A549 (cell line): ENCODE data around the gene SF3A2. TPM values are rescaled to one million over a fixed set of nuclear protein-coding genes. Genes with fewer than 3 reads are reported as not detected.

Source experiments
- ATAC-seq, 2 experiments: fragments of 200-7000 bp in 1 of 2; fragments of >200 bp in 1 of 2; cut with Nextera tagmentation in 1 of 2; cut with Tn5 transposase in 1 of 2; 3 replicates each; pipeline versions ENCODE4 v1.8.0 to v1.9.1; 2018 to 2020; ENCODE audit warnings: mild to moderate bottlenecking in 1 of 2, moderate library complexity in 1 of 2
- CTCF ChIA-PET: fragments of 300-600 bp; sonication (Branson Sonifier 250); formaldehyde crosslinking; extraction: SDS; loops from one replicate; lab custom pipeline; 2021; ENCODE audit warnings: antibody characterized with exemption, inconsistent platforms; lab: Yijun Ruan, JAX
- POLR2A ChIA-PET: fragments of 350-600 bp; formaldehyde crosslinking; extraction: SDS; loops from one replicate; lab custom pipeline; 2021; ENCODE audit warnings: antibody characterized with exemption, inconsistent platforms; lab: Yijun Ruan, JAX
- DNase-seq, 2 experiments: peaks; one replicate each; pipeline versions ENCODE4 v3.0.0 to v3.0.0-alpha.2; 2011 to 2016; ENCODE audit warnings: low read depth in 1 of 2, low spot score in 1 of 2
- FAIRE-seq: peaks from 2 replicates; lab custom pipeline; 2011; peaks lifted over from hg19 to GRCh38; lab: Jason Lieb, UNC
- H3K27ac ChIP-seq, 2 experiments: fragments of >200 bp; sonication (Bioruptor Twin); formaldehyde crosslinking; 3 replicates each; pipeline ENCODE4 v1.5.1; 2016 to 2017
- H3K4me1 ChIP-seq: fragments of >200 bp; sonication (Bioruptor Twin); formaldehyde crosslinking; 3 replicates; pipeline ENCODE4 v1.6.1; 2016
- H3K4me2 ChIP-seq: fragments of >200 bp; sonication (Bioruptor Twin); formaldehyde crosslinking; 3 replicates; pipeline ENCODE4 v1.6.1; 2016
- H3K4me3 ChIP-seq: fragments of >200 bp; sonication (Bioruptor Twin); formaldehyde crosslinking; 3 replicates; pipeline ENCODE4 v1.5.1; 2016
- H3K9me3 ChIP-seq: fragments of >200 bp; sonication (Bioruptor Twin); formaldehyde crosslinking; 3 replicates; pipeline ENCODE4 v1.6.1; 2016
- BHLHE40 ChIP-seq: IDR thresholded peaks from 2 replicates; pipeline ENCODE4 v1.6.1; 2012; ENCODE audit warnings: low read depth, low read length, inconsistent platforms
- CEBPB ChIP-seq, 2 experiments: fragments of >200 bp in 1 of 2; sonication (Bioruptor Twin) in 1 of 2; formaldehyde crosslinking in 1 of 2; IDR thresholded peaks; 2 replicates each; pipeline ENCODE4 v1.6.1; 2012 to 2016
- CHD2 ChIP-seq: fragments of 150-350 bp; IDR thresholded peaks from 2 replicates; pipeline ENCODE4 v1.6.1; 2014; ENCODE audit warnings: low read length; ENCODE audit not compliant: partially characterized antibody
- CHD4 ChIP-seq: fragments of 200-600 bp; sonication (generic); IDR thresholded peaks from 2 replicates; pipeline ENCODE4 v1.6.1; 2016; ENCODE audit warnings: antibody characterized with exemption, mild to moderate bottlenecking, borderline replicate concordance
- EHMT2 ChIP-seq: fragments of 200-600 bp; sonication (generic); IDR thresholded peaks from 2 replicates; pipeline ENCODE4 v1.6.1; 2016; ENCODE audit warnings: antibody characterized with exemption, low read depth, mild to moderate bottlenecking, moderate library complexity
- FOSB ChIP-seq: fragments of 250-450 bp; sonication (Bioruptor Pico); IDR thresholded peaks from 2 replicates; pipeline ENCODE4 v1.5.0; 2020; ENCODE audit warnings: mild to moderate bottlenecking, moderate library complexity
- FOSL2 ChIP-seq, 2 experiments: fragments of 450-650 bp in 1 of 2; fragments of >200 bp in 1 of 2; sonication (Bioruptor Twin) in 1 of 2; formaldehyde crosslinking; IDR thresholded peaks; 2 replicates each; pipeline versions ENCODE4 v1.5.0 to v1.6.1; 2016 to 2020; ENCODE audit warnings: mild to moderate bottlenecking in 1 of 2, moderate library complexity in 1 of 2
- GATA3 ChIP-seq: IDR thresholded peaks from 2 replicates; pipeline ENCODE4 v1.6.1; 2012; ENCODE audit warnings: borderline replicate concordance
- HES2 ChIP-seq: fragments of >200 bp; sonication (Bioruptor Twin); formaldehyde crosslinking; IDR thresholded peaks from 2 replicates; pipeline ENCODE4 v1.6.1; 2016
- HEYL ChIP-seq: fragments of 250-450 bp; sonication (Bioruptor Pico); IDR thresholded peaks from 2 replicates; pipeline ENCODE4 v1.8.0; 2021; ENCODE audit warnings: mild to moderate bottlenecking, moderate library complexity
- HOXA7 ChIP-seq: fragments of 250-450 bp; sonication (Bioruptor Pico); IDR thresholded peaks from 2 replicates; pipeline ENCODE4 v1.5.0; 2020; ENCODE audit warnings: mild to moderate bottlenecking, moderate library complexity
- JUN ChIP-seq, 2 experiments: fragments of >200 bp; sonication (Bioruptor Twin); formaldehyde crosslinking; IDR thresholded peaks; 2 replicates in 1 of 2; 3 replicates in 1 of 2; pipeline ENCODE4 v1.6.1; 2016 to 2017
- KDM1A ChIP-seq: fragments of 200-600 bp; sonication (generic); IDR thresholded peaks from 2 replicates; pipeline ENCODE4 v1.6.1; 2016; ENCODE audit warnings: low read depth, mild to moderate bottlenecking
- MAFK ChIP-seq: fragments of 450-650 bp; IDR thresholded peaks from 2 replicates; pipeline ENCODE4 v1.6.1; 2014; ENCODE audit not compliant: partially characterized antibody
- MAX ChIP-seq: IDR thresholded peaks from 2 replicates; pipeline ENCODE4 v1.6.1; 2012
- MYC ChIP-seq: IDR thresholded peaks from 2 replicates; pipeline ENCODE4 v1.6.1; 2012; ENCODE audit warnings: mild to moderate bottlenecking, inconsistent platforms, low read length, improper control_type of control experiment, borderline replicate concordance
- PHF8 ChIP-seq: fragments of 200-600 bp; sonication (generic); IDR thresholded peaks from 2 replicates; pipeline ENCODE4 v1.6.1; 2016; ENCODE audit warnings: low read depth, mild to moderate bottlenecking, antibody characterized with exemption, moderate library complexity, borderline replicate concordance
- RAD21 ChIP-seq, 2 experiments: fragments of >200 bp in 1 of 2; sonication (Bioruptor Twin) in 1 of 2; formaldehyde crosslinking in 1 of 2; IDR thresholded peaks in 1 of 2; conservative IDR thresholded peaks in 1 of 2; 2 replicates in 1 of 2; 3 replicates in 1 of 2; pipeline ENCODE4 v1.6.1; 2012 to 2018; ENCODE audit warnings: inconsistent platforms in 1 of 2
- RCOR1 ChIP-seq: fragments of 150-350 bp; IDR thresholded peaks from 2 replicates; pipeline ENCODE4 v1.6.1; 2014; ENCODE audit warnings: antibody characterized with exemption, low read length, low read depth
- REST ChIP-seq: fragments of 200-600 bp; sonication (generic); IDR thresholded peaks from 2 replicates; pipeline ENCODE4 v1.6.1; 2016; ENCODE audit warnings: antibody characterized with exemption, mild to moderate bottlenecking, moderate library complexity
- RFX5 ChIP-seq: fragments of 450-650 bp; IDR thresholded peaks from 2 replicates; pipeline ENCODE4 v1.7.1; 2014; ENCODE audit warnings: antibody characterized with exemption, mild to moderate bottlenecking, moderate library complexity
- RNF2 ChIP-seq: fragments of 200-600 bp; sonication (generic); IDR thresholded peaks from 2 replicates; pipeline ENCODE4 v1.6.1; 2016; ENCODE audit warnings: low read depth, mild to moderate bottlenecking, antibody characterized with exemption, moderate library complexity, borderline replicate concordance
- SREBF2 ChIP-seq: fragments of 450-650 bp; IDR thresholded peaks from 2 replicates; pipeline ENCODE4 v1.6.1; 2014; ENCODE audit warnings: mild to moderate bottlenecking, moderate library complexity
- ZC3H11A ChIP-seq: fragments of 450-650 bp; IDR thresholded peaks from 2 replicates; pipeline ENCODE4 v1.6.1; 2014; ENCODE audit warnings: antibody characterized with exemption, mild to moderate bottlenecking
- ZFP36 ChIP-seq: fragments of 450-650 bp; IDR thresholded peaks from 2 replicates; pipeline ENCODE4 v1.6.1; 2014; ENCODE audit warnings: borderline replicate concordance; ENCODE audit not compliant: partially characterized antibody
- ZNF302 ChIP-seq: fragments of 250-450 bp; sonication (Bioruptor Pico); IDR thresholded peaks from 2 replicates; pipeline ENCODE4 v1.9.0; 2021; ENCODE audit warnings: inconsistent platforms, mild to moderate bottlenecking, moderate library complexity
- ZSCAN20 ChIP-seq: fragments of 250-450 bp; sonication (Bioruptor Pico); IDR thresholded peaks from 2 replicates; pipeline ENCODE4 v1.8.0; 2022; ENCODE audit warnings: mild to moderate bottlenecking, moderate library complexity
- WGBS: methylation state at CpG from one replicate; pipeline ENCODE4 v1.1.6; 2017; ENCODE audit errors: missing lambda C conversion rate; 5-methylcytosine and 5-hydroxymethylcytosine counted together
- polyA plus RNA-seq, 4 experiments: library from polyadenylated mRNA; depleted of rRNA in 3 of 4; stranded (reverse); fragments of >200 nt; fragmentation: RNase III in 1 of 4; extraction: RNeasy Plus Mini Kit Qiagen cat#74134 plus additional on column Dnase treatment in 1 of 4; gene quantifications; 2 replicates in 3 of 4; 3 replicates in 1 of 4; pipeline ENCODE4 v1.2.3, GENCODE V29; 2011 to 2017

SF3A2 gene
- polyA plus RNA-seq, 2 of the 4 experiments (the other 2 are of a cell fraction), result 11.9 to 68.2 TPM

- H3K4me3 ChIP-seq, result peak overlapping the region; percentile 98
- 21% methylated on average over 29 of the region's 43 CpGs for WGBS
- CTCF ChIA-PET, result interaction anchor here (0.5 to 2.0 kb wide), 4 partner anchors 22 to 82 kb away, joined by 3 to 5 read pairs (median 3); no protein-coding TSS in a partner anchor
- FAIRE-seq (no peak), DNase-seq (no peak)
- H3K27ac ChIP-seq, result peak overlapping the region; percentile 97 to 99
- no peaks in the 10 kb centered on the region for H3K9me3 ChIP-seq
- POLR2A ChIA-PET, result interaction anchor here (1.7 kb wide), 1 partner anchor 9 kb away, joined by 5 read pairs; no protein-coding TSS in a partner anchor
- TF ChIP-seq FOSB (CRISPR knock-in tag), result no peak
- 0 out of 2 replicates have a peak, but pooled peaks have one; percentile 9 for TF ChIP-seq KDM1A
- TF ChIP-seq PHF8, result 0 out of 2 replicates have a peak, but pooled peaks have one; percentile 63
- TF ChIP-seq FOSL2 (IDR thresholded peaks at IDR 0.05), result no peak
- TF ChIP-seq FOSL2 (CRISPR knock-in tag; IDR thresholded peaks at IDR 0.05), result no peak
- TF ChIP-seq CHD4, result no peak
- no peak for TF ChIP-seq ZSCAN20
- TF ChIP-seq ZFP36, result no peak
- TF ChIP-seq BHLHE40, result no peak
- no peak for TF ChIP-seq RFX5
- no peak for TF ChIP-seq GATA3
- no peak for TF ChIP-seq HOXA7 (CRISPR knock-in tag)
- no peak for TF ChIP-seq RCOR1
- TF ChIP-seq HES2, result no peak
- TF ChIP-seq MAX, result no peak
- TF ChIP-seq EHMT2, result no peak
- TF ChIP-seq CHD2, result no peak
- no peak for TF ChIP-seq RAD21 (conservative IDR thresholded peaks at IDR 0.05 in 1 of 2, IDR thresholded peaks at IDR 0.05 in 1 of 2)
- TF ChIP-seq CEBPB (IDR thresholded peaks at IDR 0.05), result no peak
- TF ChIP-seq JUN (IDR thresholded peaks at IDR 0.05), result 0 out of 5 replicates have a peak, but pooled peaks of 1 of the 2 experiments have one; percentile 1
- TF ChIP-seq SREBF2, result no peak
- no peak for TF ChIP-seq ZNF302 (CRISPR knock-in tag)
- no peak for TF ChIP-seq RNF2
- no peak for TF ChIP-seq REST
- TF ChIP-seq ZC3H11A, result no peak
- no peak for TF ChIP-seq MYC
- TF ChIP-seq HEYL, result no peak
- no peak for TF ChIP-seq MAFK
- TF ChIP-seq, all 56 proteins: peak for 3
- ATAC-seq, result peak in 1 of 2 experiments; percentile 60; a peak in 3 of 6 replicates
- Histone ChIP-seq H3K4me1 (peaks cover 41% of the 10 kb centered on the region), H3K4me2 (peak overlapping the region; percentile 87)
These were observed 636 bp downstream of the SF3A2 start for GRCh38 chr19:2237051-2237868.
